ENCODE measurements around the gene NIT1. TPM values are rescaled to one million over a fixed set of nuclear protein-coding genes. Genes with fewer than 3 reads are reported as not detected.

NIT1 gene
- total and polyA plus RNA-seq, 2 of the 13 experiments (the other 11 are each of a cell fraction or from before 2014, with no cell fraction given) = 22.7 to 31.0 TPM

GRCh38 chr1:161082996-161083747 is 34.7 kb upstream of the NIT1 start (continued):
- no peak for TF ChIP-seq ZNF747 (CRISPR knock-in tag; IDR thresholded peaks at IDR 0.05; ENCODE audit: borderline replicate concordance)
- TF ChIP-seq ZNF782 (CRISPR knock-in tag; IDR thresholded peaks at IDR 0.05; ENCODE audit: borderline replicate concordance) = no peak
- TF ChIP-seq CREM (IDR thresholded peaks at IDR 0.05) = peak; percentile 51; the same call in 1 of the 2 replicates
- no peak for TF ChIP-seq CREM (CRISPR knock-in tag; IDR thresholded peaks at IDR 0.05)
- TF ChIP-seq MEF2D (CRISPR knock-in tag; IDR thresholded peaks at IDR 0.05) = no peak; the same call in 1 of the 2 replicates
- no peak for TF ChIP-seq ZNF343 (CRISPR knock-in tag; IDR thresholded peaks at IDR 0.05)
- TF ChIP-seq ZNF557 (CRISPR knock-in tag; IDR thresholded peaks at IDR 0.05) = no peak
- no peak for TF ChIP-seq AGO2 (optimal IDR thresholded peaks at IDR 0.05; ENCODE audit: low read depth, low read length)
- no peak for TF ChIP-seq ZNF280B (CRISPR knock-in tag; IDR thresholded peaks at IDR 0.05; ENCODE audit: borderline replicate concordance)
- TF ChIP-seq, protein P1, sequence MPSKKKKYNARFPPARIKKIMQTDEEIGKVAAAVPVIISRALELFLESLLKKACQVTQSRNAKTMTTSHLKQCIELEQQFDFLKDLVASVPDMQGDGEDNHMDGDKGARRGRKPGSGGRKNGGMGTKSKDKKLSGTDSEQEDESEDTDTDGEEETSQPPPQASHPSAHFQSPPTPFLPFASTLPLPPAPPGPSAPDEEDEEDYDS (CRISPR knock-in tag; IDR thresholded peaks at IDR 0.05) = no peak
- TF ChIP-seq ARNTL (CRISPR knock-in tag; IDR thresholded peaks at IDR 0.05) = no peak
- TF ChIP-seq JUND (CRISPR knock-in tag; IDR thresholded peaks at IDR 0.05) = 0 out of 2 replicates have a peak, but pooled peaks have one; percentile 16
- no peak for TF ChIP-seq KLF9 (CRISPR knock-in tag; IDR thresholded peaks at IDR 0.05; ENCODE audit: low read depth)
- no peak for TF ChIP-seq ZNF552 (CRISPR knock-in tag; IDR thresholded peaks at IDR 0.05; ENCODE audit: borderline replicate concordance)
- TF ChIP-seq HNF4A (CRISPR knock-in tag; IDR thresholded peaks at IDR 0.05) = peak; percentile 19; the same call in 1 of the 2 replicates
- TF ChIP-seq ZNF264 (CRISPR knock-in tag; IDR thresholded peaks at IDR 0.05) = no peak
- no peak for TF ChIP-seq ZNF180 (CRISPR knock-in tag; IDR thresholded peaks at IDR 0.05; ENCODE audit: borderline replicate concordance, low read depth)
- peak; percentile 98 for TF ChIP-seq ZBTB21 (CRISPR knock-in tag; IDR thresholded peaks at IDR 0.05)
- TF ChIP-seq EED (CRISPR knock-in tag; IDR thresholded peaks at IDR 0.05) = no peak
- no peak for TF ChIP-seq RBFOX2 (IDR thresholded peaks at IDR 0.05; ENCODE audit: low read depth, low read length)
- TF ChIP-seq ZNF816 (CRISPR knock-in tag; IDR thresholded peaks at IDR 0.05; ENCODE audit: borderline replicate concordance) = no peak
- peak; percentile 56 for TF ChIP-seq ZNF687 (CRISPR knock-in tag; IDR thresholded peaks at IDR 0.05)
- TF ChIP-seq MTA1 (CRISPR knock-in tag; IDR thresholded peaks at IDR 0.05; ENCODE audit: borderline replicate concordance) = no peak
- no peak for TF ChIP-seq ZNF274 (CRISPR knock-in tag; IDR thresholded peaks at IDR 0.05)
